Activated T-cell treated with anti-CD3 and anti-CD28 coated beads, Interleukin-2, amount 50 U/mL, for 1 hour (primary cell): ENCODE measurements around the gene GLS.
"Not testable (repeated sequence)": the region's sequence is repeated elsewhere in the genome, so short reads cannot be mapped to it uniquely, and the experiment has no call there.

ENCODE experiments used
- DNase-seq: peaks from one replicate; pipeline ENCODE4 v3.0.0-alpha.2; 2020

Gene GLS

DNA sequence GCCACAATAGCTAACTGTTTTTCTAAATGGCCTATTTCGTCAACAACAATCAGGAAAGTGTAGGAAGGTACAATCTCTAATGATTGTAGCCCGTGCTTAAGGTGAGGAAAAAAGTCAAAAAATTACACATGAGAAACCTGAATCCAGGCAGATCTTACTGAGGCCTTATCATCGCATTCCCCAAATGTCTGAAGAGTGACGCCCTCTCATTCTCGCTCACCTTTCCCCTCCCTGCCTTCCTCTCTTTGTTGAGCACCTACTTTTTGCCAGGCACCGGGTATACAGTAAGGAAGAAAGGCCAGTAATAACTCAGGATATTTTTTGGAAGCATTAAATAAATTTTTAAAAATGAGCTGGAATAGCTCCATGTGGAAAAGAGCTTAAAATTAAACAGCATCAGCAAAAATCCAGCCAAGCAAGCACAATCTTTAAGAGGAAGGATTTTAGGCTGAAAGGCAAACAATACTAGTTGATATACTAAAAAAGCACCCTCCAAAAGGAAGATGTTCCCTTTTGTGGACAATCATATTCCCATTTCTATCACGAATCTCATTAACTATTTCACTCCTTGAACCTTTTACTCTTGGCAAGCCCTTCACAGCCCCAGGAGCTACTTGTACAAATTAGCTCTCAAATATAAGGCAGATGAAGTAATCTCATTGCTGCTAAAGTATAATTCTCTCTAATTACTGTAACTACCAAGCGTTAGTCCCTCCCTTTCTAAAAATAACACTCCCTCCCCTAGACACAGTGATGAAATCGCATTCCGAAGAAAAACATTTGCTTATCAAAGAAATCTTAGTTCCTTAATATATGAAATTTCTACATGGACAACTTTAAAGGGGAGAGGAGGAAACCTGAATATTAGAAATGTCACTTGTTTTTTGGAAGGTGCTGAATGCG lies 93.4 kb downstream of the GLS start:
- no peak for DNase-seq

DNA sequence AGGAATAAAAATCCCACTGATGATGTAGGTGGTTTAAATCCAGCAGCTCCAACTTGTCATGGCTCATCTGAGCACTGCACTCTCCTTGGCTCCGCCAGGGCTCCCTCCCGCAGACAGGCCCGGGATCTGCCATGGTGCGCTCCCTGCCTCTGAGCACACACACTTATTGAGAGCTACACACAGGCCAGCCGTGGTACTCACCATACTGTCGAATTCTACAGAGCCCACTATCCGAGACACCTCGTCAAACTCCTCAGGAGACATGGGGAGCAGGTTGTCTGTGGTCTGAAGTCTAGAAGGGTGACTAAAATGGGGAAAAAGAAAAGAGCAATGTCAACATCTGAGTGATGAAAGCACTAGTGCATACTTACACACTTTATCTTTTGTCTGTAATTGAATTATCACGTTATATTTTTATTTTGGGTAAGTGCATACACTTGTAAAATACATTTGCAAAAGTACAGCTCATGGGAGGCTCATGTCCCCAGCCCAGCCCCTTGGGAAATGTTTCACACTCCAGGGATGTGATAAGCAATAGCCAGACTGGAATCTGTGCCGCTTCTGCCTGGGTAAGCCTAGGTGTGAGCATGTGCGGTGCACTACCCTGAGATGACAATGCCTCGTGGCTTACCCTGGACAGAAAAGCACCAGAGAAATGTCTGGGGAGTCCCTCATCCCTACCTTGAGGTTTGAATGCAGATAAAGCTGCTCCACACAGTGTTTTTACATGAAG lies 94.2 kb downstream of the GLS start:
- DNase-seq: no peak

- DNase-seq: no peak
Observed at GRCh38 chr2:190976521-190976920, 95.9 kb downstream of the GLS start.

DNA sequence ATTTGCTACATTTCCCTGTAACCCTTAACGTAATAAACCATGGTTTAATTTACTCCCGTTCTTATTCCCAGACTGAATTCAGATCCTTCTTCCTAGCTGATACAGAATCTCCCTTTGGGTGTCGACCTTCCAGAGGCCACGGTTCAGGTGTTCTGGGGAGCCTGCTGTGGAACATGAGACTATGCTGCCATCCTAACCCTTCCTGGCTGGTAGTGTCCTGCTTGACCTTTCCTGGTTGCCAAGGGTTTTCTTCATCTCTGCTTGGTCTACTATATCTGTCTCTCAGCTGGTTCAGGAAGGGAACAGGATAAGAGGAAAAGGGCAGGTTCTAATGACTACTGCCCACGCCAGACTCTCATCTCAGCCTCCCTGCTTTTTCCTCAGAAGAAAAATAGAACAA lies 96.9 kb downstream of the GLS start:
- DNase-seq: no peak

DNA sequence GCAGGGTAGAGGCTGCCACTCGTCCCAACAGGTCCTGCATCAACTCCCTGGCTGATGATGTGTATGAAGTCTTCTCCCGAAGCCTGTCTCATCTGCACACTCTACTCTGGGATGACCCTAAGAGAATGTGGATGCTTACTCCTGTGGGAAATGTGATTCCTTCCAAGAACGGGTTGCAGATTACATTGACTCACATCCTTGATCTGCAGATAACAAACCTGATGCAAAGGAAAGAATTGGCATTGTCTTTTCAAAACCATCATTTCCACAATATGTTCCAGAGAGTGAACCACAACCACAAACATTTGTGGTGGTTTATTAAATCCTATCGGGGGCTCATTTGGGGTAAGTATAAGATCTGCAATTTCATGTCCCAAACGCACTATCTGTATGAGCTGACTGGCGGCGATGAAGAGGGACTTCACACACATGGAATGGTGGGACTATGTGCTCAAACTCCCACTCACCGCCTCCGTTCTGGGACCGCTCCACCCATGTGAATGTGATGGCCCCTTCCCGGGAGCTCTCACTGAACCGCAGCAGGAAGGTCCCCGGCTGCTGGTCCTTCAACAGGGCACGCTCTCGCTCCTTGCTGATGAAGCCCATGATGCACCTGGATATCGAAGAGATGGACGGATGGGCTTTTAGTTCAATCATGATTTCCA lies 97.9 kb downstream of the GLS start:
- no peak for DNase-seq

- no peak for DNase-seq
Observed at GRCh38 chr2:190979906-190980629, 99.4 kb downstream of the GLS start.

GRCh38 chr2:190980630-190981209 lies 100.1 kb downstream of the GLS start:
- DNase-seq: no peak

GRCh38 chr2:190981333-190981732 lies 100.7 kb downstream of the GLS start:
- DNase-seq: no peak

- DNase-seq: no peak
Observed at GRCh38 chr2:190981733-190982132, 101.1 kb downstream of the GLS start.

DNA sequence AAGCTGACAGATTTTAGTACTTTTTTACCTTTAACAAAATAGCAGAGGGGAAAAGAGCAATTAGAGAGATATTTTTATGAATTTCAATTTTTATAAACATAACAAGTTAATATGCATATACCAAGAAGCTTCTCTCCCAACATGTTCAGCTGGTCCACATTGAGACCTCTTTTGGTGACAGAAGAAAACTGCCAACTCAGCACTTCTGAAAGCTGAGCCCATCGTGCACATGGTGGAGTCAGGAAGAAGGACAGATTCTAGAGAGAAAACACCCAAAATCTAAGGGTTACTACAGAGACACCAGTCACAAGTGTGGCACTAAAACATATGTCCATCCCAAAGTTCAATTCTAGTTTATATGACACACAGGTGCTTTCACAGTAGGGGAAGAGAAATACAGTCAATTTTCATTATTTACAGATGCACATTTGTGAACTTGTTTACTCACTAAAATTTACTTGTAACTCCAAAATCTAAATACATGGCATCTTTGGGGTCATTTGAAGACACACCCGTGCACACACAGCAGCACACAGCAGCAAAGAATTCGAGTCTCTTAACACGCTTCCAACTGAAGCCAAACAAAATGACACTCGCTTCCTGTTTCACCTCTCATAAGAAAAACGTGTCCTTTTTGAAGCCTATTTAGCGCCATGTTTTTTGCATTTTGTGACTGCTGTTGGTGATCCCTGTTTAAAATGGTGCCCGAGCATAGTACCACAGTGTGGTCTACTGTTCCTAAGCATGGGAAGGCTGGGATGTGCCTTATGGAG lies 101.8 kb downstream of the GLS start:
- no peak for DNase-seq

DNA sequence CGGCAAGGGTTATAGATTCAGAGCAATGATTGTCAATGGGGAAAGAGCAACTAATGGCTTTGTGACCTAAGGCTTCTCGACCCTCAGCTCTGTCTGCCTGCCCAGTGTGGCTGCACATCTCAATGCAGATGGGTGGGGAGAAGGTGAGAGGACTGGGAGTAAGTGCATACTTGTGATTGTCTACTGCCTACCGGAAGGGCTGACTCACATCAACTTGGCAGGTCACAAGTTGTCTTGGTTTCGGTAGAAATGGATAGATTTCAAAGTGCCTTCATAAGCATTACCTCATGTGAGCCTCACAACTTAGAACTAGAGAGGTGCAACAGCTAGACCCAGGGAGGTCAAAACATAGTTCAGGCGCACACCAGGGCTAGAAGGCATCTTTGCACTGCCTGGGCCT lies 104.0 kb downstream of the GLS start:
- no peak for DNase-seq

GRCh38 chr2:190986221-190986953 lies 105.8 kb downstream of the GLS start:
- no peak for DNase-seq

- no peak for DNase-seq
Observed at GRCh38 chr2:190987116-190987515, 106.5 kb downstream of the GLS start.

- DNase-seq: no peak
Observed at GRCh38 chr2:190987938-190988337, 107.3 kb downstream of the GLS start.

DNA sequence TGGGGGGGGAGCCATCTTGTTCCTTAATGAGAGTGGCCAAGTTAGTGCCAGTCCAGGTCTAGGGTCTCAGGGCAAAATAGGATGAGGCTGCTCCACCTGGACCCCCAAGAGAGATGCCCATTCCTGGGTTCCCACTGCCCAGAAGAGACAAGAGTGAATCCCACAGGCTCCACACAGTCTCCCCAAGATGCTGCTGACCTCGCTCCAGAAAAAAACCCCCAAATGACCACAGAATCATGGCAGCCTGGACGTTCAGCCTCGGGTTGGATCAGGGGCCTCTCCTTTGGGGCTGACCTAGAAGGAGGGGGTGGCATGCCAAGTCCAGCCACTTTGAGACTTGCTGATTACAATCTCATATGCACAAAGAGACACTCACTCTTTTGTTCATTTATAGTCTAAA lies 108.3 kb downstream of the GLS start:
- DNase-seq: no peak

DNA sequence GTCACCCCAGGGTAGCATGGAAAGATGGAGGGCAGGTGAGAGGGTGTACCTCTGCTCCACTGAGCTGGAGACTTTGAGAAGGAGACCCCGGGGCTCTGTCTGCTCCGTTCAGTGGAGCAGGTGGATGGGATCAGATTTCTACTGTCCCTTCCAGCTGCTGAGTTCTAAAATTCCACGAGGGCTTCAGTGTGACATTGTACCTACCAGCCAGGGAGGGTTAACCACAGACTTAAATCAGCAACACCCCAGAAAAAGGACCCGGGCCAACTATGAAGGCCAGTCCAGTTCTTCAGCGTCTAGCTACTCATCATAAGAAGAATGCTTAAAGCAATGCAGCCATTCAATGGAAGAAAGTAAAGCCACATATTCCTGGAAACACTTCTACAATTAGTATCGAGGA lies 109.5 kb downstream of the GLS start:
- no peak for DNase-seq

- no peak for DNase-seq
Observed at GRCh38 chr2:190993292-190993643, 112.6 kb downstream of the GLS start.

- no peak for DNase-seq
Observed at GRCh38 chr2:190994148-190994547, 113.5 kb downstream of the GLS start.

GRCh38 chr2:190995315-190995714 lies 114.7 kb downstream of the GLS start:
- not testable (repeated sequence) for DNase-seq

DNA sequence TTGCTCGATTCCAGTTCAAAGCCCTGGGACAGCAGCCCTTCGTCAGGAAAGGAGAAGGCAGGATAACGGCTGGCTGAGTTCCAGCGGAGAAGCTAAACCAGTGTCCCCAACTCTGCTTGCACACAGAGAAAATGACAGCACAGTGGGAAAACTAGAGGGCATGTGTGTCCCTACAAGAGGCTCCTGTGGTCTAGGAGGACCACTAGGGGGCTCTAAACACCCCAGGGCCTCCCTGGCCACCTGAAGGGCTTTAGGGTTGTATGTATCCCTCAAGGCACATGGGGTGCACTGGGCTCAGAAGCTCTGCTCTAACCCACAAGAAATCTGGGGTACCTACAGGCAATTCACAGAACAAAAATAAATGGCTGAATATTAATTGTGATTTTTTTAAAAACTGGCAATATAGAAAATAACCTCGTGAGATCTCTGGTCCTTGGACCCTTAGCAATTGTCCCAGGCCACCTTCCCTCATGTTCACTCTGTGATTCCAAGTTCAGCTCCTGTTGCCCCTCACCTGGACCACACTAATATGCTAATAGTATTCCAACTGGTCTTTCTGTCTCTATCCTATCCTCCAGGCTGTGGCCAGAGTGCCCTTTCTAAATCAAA lies 115.8 kb downstream of the GLS start:
- DNase-seq: no peak

GRCh38 chr2:190996947-190997346 lies 116.3 kb downstream of the GLS start:
- DNase-seq: no peak
